Ovary (tissue), 10 donors: ENCODE results near the gene PER1. TPM values are rescaled to one million over a fixed set of nuclear protein-coding genes. Genes with fewer than 3 reads are reported as not detected.

ENCODE experiments used
- DNase-seq, 5 donors: peaks; one replicate each; pipeline ENCODE4 v3.0.0-alpha.2; 2019 to 2020
- H3K27ac ChIP-seq, 2 donors: fragments of 200-600 bp; one replicate each; pipeline versions ENCODE4 v1.5.1 to v1.8.0; 2019 to 2022
- H3K27me3 ChIP-seq: fragments of 200-600 bp; one replicate; pipeline ENCODE4 v1.8.0; 2022
- H3K36me3 ChIP-seq: fragments of 200-600 bp; sonication (generic); one replicate; pipeline ENCODE4 v1.5.1; 2019
- H3K4me1 ChIP-seq: one replicate; pipeline ENCODE4 v1.8.1; 2013; ENCODE audit warnings: mild to moderate bottlenecking, moderate library complexity; ENCODE audit not compliant: insufficient read depth
- H3K4me3 ChIP-seq: fragments of 200-600 bp; sonication (generic); one replicate; pipeline ENCODE4 v1.5.1; 2017
- H3K9me3 ChIP-seq, 2 donors: fragments of 200-600 bp in 1 of 2; sonication (generic) in 1 of 2; one replicate each; pipeline versions ENCODE4 v1.5.1 to v1.8.1; 2013 to 2019; ENCODE audit warnings: mild to moderate bottlenecking in 1 of 2, moderate library complexity in 1 of 2
- CTCF ChIP-seq, 3 donors: fragments of 450-650 bp in 2 of 3; fragments of 200-600 bp in 1 of 3; IDR thresholded peaks; one replicate each; pipeline versions ENCODE4 v1.5.1 to v1.8.0; 2016 to 2022; ENCODE audit warnings: antibody characterized with exemption in 3 of 3, mild to moderate bottlenecking in 1 of 3
- EP300 ChIP-seq: sonication (generic); formaldehyde crosslinking; IDR thresholded peaks from one replicate; pipeline ENCODE4 v1.6.1; 2017; ENCODE audit warnings: antibody characterized with exemption
- POLR2A ChIP-seq: fragments of 450-650 bp; IDR thresholded peaks from one replicate; pipeline ENCODE4 v1.6.1; 2017; ENCODE audit warnings: antibody characterized with exemption, mild to moderate bottlenecking, moderate library complexity
- WGBS, 3 donors: extraction: QIAGEN DNeasy Blood & Tissue Kit in 1 of 3; methylation state at CpG; one replicate each; pipeline versions ENCODE4 v1.1.5 to v1.1.7; 2013 to 2017; 5-methylcytosine and 5-hydroxymethylcytosine counted together
- intact Hi-C, 4 donors: fragments of 100-400 bp; cut with DNase I; formaldehyde crosslinking; loops; one replicate each; pipeline versions ENCODE4 v1.11.0 to v1.15.1; 2022 to 2023
- long read RNA-seq, 3 donors: library from polyadenylated mRNA in 2 of 3; unstranded in 2 of 3; transcript quantifications; one replicate each; pipeline ENCODE4 v2.0.0 and lab custom pipeline, GENCODE V29; 2021 to 2026
- polyA plus RNA-seq, 2 donors: library from polyadenylated mRNA; stranded (reverse); fragments of 200-250 nt in 1 of 2; fragments of 350-450 nt in 1 of 2; fragmentation: Illumina TruSeq in 1 of 2; extraction: RNeasy Lipid Tissue Mini Kit (QIAGEN cat#74804) in 1 of 2; gene quantifications; one replicate each; pipeline ENCODE4 v1.2.3, GENCODE V29; 2013 to 2014
- total RNA-seq, 7 donors: library from RNA; depleted of rRNA in 2 of 7; stranded (reverse); fragments of >200 nt in 2 of 7; fragmentation: NEBNext Ultra II Directional in 3 of 7; extraction: Animal tissue kit (Norgen Biotek cat#: 25700) in 3 of 7; gene quantifications; one replicate each; pipeline versions ENCODE4 v1.1.0 to v1.2.4, GENCODE V29; 2016 to 2023
- donor health status: DM: no; HTN: no; CAD: no; lungs with moderate emphysema.
- donor health status: DM: no; HTN: no; CAD: no.
- donor health status: Bipolar disorder and iron deficiency.
- donor health status: DM: yes; HTN: yes; CAD: no.
- donor health status: DM: no; HTN: no; CAD: no.
- donor health status: DM: yes; HTN: yes; CAD: no.

Gene PER1
- total RNA-seq (100 to 1,000 TPM in 6 of 7 donors, 10 to 100 TPM in 1; 74.9 to 394 (median 165) TPM), polyA plus RNA-seq (100 to 1,000 TPM in 1 of 2 donors, 10 to 100 TPM in 1; 12.8 to 164 TPM)
- long read RNA-seq, donor 1, partial matches to known transcripts: 358 of 392 reads
- long read RNA-seq, donor 1, other reads (novel, unspliced or antisense): 28 of 392 reads
- long read RNA-seq, donor 2, partial matches to known transcripts: 0 of 4 reads
- long read RNA-seq, donor 2, other reads (novel, unspliced or antisense): 0 of 4 reads
- long read RNA-seq, donor 3, transcript PER1-216 (2 exons, 512 nt): major isoform, 5 of 87 reads
- long read RNA-seq, donor 3, partial matches to known transcripts: 58 of 87 reads
- long read RNA-seq, donor 3, other reads (novel, unspliced or antisense): 22 of 87 reads

- WGBS, 3 donors: 1 to 3% (median 1%) methylated on average over 35 to 42 of the region's 42 CpGs
- DNase-seq: peak; percentile 97 to 99 (median 98)
- Histone ChIP-seq H3K36me3 (no peaks in the 10 kb centered on the region), H3K27ac (peak within 1 kb of the TSS; percentile 94 to 96), H3K4me3 (peak within 1 kb of the TSS; percentile 56), H3K9me3 (no peaks in the 10 kb centered on the region), H3K4me1 (peaks cover 12% of the 10 kb centered on the region), H3K27me3 (no peaks in the 10 kb centered on the region)
- intact Hi-C loops: loop anchor here in 1 of 4 donors (10.0 kb wide), 1 partner anchor 307 kb away; no protein-coding TSS in a partner anchor
- TF ChIP-seq EP300 (peak; percentile 73), POLR2A (peak; percentile 90), CTCF (IDR thresholded peaks at IDR 0.05) (peak in 2 of 3 donors; percentile 2 to 24)
These were observed at the start of gene PER1 for GRCh38 chr17:8152112-8152775. PER1 (minus strand) TSS chr17:8152404; CDS start chr17:8150706, 1,698 bp downstream.

GRCh38 chr17:8192070-8192815 lies 40.0 kb upstream of the PER1 start:
- WGBS, 3 donors: 5 to 7% (median 7%) methylated on average over 12 of the region's 12 CpGs
- peak; percentile 72 to 86 (median 74) for DNase-seq
- H3K4me1 ChIP-seq: peaks cover 16% of the 10 kb centered on the region
- intact Hi-C loops: no loop called here
- no peaks in the 10 kb centered on the region for H3K27me3 ChIP-seq
- peak; percentile 68 for TF ChIP-seq POLR2A
- TF ChIP-seq CTCF (IDR thresholded peaks at IDR 0.05): no peak
- no peak for TF ChIP-seq EP300
- H3K4me3 ChIP-seq: peak overlapping the region; percentile 39
- H3K27ac ChIP-seq: peak overlapping the region; percentile 51 to 54
- H3K36me3 ChIP-seq: no peaks in the 10 kb centered on the region
- H3K9me3 ChIP-seq: no peaks in the 10 kb centered on the region

GRCh38 chr17:8190506-8190905 lies 38.3 kb upstream of the PER1 start:
- Histone ChIP-seq H3K9me3 (no peaks in the 10 kb centered on the region), H3K4me3 (no peak overlapping the region), H3K27ac (peak overlapping the region in 1 of 2 donors; percentile 44), H3K4me1 (peaks cover 16% of the 10 kb centered on the region), H3K27me3 (no peaks in the 10 kb centered on the region), H3K36me3 (no peaks in the 10 kb centered on the region)
- intact Hi-C loops: no loop called here
- TF ChIP-seq EP300 (no peak), POLR2A (no peak), CTCF (IDR thresholded peaks at IDR 0.05) (no peak)
- WGBS, 3 donors: 28 to 36% (median 35%) methylated on average over 6 of the region's 6 CpGs
- DNase-seq: no peak
